GM19035 (cell line): Measurements from ENCODE around the gene MYO19.

Experiments
- ATAC-seq: cut with Tn5 transposase; IDR thresholded peaks from one replicate; pipeline ENCODE4 v1.9.1; 2021; ENCODE audit not compliant: unreplicated experiment

Gene MYO19

GRCh38 chr17:36534840-36535668 is at the start of gene MYO19, which contains the start of gene PIGW:
TSS of gene MYO19 (minus strand) at chr17:36534868. CDS start at chr17:36532538, 2,330 bp downstream.
TSS of gene PIGW (plus strand) at chr17:36534987. CDS start at chr17:36537102, 2,115 bp downstream.
- ATAC-seq: peak; percentile 69

- no peak for ATAC-seq
Observed at GRCh38 chr17:36583787-36584186, 49.1 kb upstream of the MYO19 start.

GRCh38 chr17:36578671-36579070 is 44.0 kb upstream of the MYO19 start:
- ATAC-seq: no peak

- no peak for ATAC-seq
Observed at GRCh38 chr17:36576793-36577192, 42.1 kb upstream of the MYO19 start.

GRCh38 chr17:36575028-36575427 is 40.4 kb upstream of the MYO19 start:
- ATAC-seq: no peak

GRCh38 chr17:36566081-36566480 is 31.4 kb upstream of the MYO19 start:
- ATAC-seq: no peak

- no peak for ATAC-seq
Observed at GRCh38 chr17:36553459-36553858, 18.8 kb upstream of the MYO19 start.

GRCh38 chr17:36550491-36551417 is 16.1 kb upstream of the MYO19 start:
- no peak for ATAC-seq

- no peak for ATAC-seq
Observed at GRCh38 chr17:36547776-36548175, 13.1 kb upstream of the MYO19 start.

GRCh38 chr17:36546418-36547093 is 11.9 kb upstream of the MYO19 start:
- ATAC-seq: no peak

GRCh38 chr17:36545465-36546417 is 11.1 kb upstream of the MYO19 start:
- ATAC-seq: peak; percentile 67

- peak; percentile 40 for ATAC-seq
Observed at GRCh38 chr17:36545077-36545464, 10.4 kb upstream of the MYO19 start.

GRCh38 chr17:36544307-36545076 is 9.8 kb upstream of the MYO19 start, which contains the start of gene GGNBP2:
TSS of gene GGNBP2 (plus strand) at chr17:36544919. CDS start at chr17:36545725, 806 bp downstream.
- peak; percentile 52 for ATAC-seq

- peak; percentile 14 for ATAC-seq
Observed at GRCh38 chr17:36544044-36544306, 9.3 kb upstream of the MYO19 start.

- ATAC-seq: no peak
Observed at GRCh38 chr17:36542755-36543154, 8.1 kb upstream of the MYO19 start.

GRCh38 chr17:36540696-36541095 is 6.0 kb upstream of the MYO19 start:
- no peak for ATAC-seq

GRCh38 chr17:36535669-36536081 is 1.0 kb upstream of the MYO19 start:
- ATAC-seq: no peak

- ATAC-seq: peak; percentile 30
Observed at GRCh38 chr17:36533935-36534839, 481 bp downstream of the MYO19 start.
